ENCODE results near the gene DOCK6.

Gene DOCK6

GRCh38 chr19:11221082-11221598 is 41.2 kb downstream of the DOCK6 start:
- no peak overlapping the region for H3K4me3 ChIP-seq (replicated peaks; ENCODE audit: low read depth, low read length)
- DNase-seq (ENCODE audit: extremely low read depth, low read depth) = no peak
- TF ChIP-seq, protein P1, sequence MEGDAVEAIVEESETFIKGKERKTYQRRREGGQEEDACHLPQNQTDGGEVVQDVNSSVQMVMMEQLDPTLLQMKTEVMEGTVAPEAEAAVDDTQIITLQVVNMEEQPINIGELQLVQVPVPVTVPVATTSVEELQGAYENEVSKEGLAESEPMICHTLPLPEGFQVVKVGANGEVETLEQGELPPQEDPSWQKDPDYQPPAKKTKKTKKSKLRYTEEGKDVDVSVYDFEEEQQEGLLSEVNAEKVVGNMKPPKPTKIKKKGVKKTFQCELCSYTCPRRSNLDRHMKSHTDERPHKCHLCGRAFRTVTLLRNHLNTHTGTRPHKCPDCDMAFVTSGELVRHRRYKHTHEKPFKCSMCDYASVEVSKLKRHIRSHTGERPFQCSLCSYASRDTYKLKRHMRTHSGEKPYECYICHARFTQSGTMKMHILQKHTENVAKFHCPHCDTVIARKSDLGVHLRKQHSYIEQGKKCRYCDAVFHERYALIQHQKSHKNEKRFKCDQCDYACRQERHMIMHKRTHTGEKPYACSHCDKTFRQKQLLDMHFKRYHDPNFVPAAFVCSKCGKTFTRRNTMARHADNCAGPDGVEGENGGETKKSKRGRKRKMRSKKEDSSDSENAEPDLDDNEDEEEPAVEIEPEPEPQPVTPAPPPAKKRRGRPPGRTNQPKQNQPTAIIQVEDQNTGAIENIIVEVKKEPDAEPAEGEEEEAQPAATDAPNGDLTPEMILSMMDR (IDR thresholded peaks at IDR 0.05; ENCODE audit: low read depth, low read length, missing control alignments) = no peak

- TF ChIP-seq, protein P1 (IDR thresholded peaks at IDR 0.05; ENCODE audit: low read depth, low read length, missing control alignments) = no peak
- no peak overlapping the region for H3K4me3 ChIP-seq (replicated peaks; ENCODE audit: low read depth, low read length)
- DNase-seq (ENCODE audit: extremely low read depth, low read depth) = no peak
These were observed 47.9 kb downstream of the DOCK6 start for GRCh38 chr19:11214387-11214786.

- no peak for DNase-seq (ENCODE audit: extremely low read depth, low read depth)
- TF ChIP-seq, protein P1 (IDR thresholded peaks at IDR 0.05; ENCODE audit: low read depth, low read length, missing control alignments) = no peak
- no peak overlapping the region for H3K4me3 ChIP-seq (replicated peaks; ENCODE audit: low read depth, low read length)
These were observed 51.7 kb downstream of the DOCK6 start for GRCh38 chr19:11210656-11210928.

DNA sequence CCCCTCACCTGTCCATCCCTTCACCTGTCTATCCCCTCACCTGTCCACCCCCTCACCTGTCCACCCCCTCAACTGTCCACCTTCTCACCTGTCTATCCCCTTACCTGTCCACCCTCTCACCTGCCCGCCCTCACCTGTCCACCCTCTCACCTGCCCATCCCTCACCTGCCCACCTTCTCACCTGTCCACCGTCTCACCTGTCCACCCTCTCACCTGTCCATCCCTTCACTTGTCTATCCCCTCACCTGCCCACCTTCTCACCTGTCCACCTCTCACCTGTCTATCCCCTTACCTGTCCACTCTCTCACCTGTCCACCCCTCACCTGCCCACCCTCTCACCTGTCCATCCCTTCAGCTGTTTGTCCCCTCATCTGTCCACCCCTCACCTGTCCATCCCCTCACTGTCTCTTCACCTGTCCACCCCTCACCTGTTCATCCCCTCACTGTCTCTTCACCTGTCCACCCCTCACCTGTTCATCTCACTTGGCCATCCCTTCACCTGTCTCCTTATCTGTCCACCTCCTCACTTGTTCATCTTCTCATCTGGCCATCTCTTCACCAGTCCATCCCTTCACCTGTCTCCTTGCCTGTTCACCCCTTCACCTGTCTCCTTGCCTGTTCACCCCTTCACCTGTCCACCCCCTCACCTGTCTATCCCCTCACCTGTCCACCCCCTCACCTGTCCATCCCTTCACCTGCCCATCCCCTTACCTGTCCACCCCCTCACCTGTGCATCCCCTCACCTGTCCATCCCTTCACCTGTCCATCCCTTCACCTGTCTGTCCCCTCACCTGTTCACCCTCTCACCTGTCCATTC is 52.3 kb downstream of the DOCK6 start:
- TF ChIP-seq, protein P1 (IDR thresholded peaks at IDR 0.05; ENCODE audit: low read depth, low read length, missing control alignments) = no peak
- H3K4me3 ChIP-seq (replicated peaks; ENCODE audit: low read depth, low read length) = no peak overlapping the region
- DNase-seq (ENCODE audit: extremely low read depth, low read depth) = no peak

GRCh38 chr19:11208561-11209471 is 53.5 kb downstream of the DOCK6 start:
- no peak for DNase-seq (ENCODE audit: extremely low read depth, low read depth)
- no peak overlapping the region for H3K4me3 ChIP-seq (replicated peaks; ENCODE audit: low read depth, low read length)
- TF ChIP-seq, protein P1 (IDR thresholded peaks at IDR 0.05; ENCODE audit: low read depth, low read length, missing control alignments) = no peak

GRCh38 chr19:11205939-11206570 is 56.3 kb downstream of the DOCK6 start:
- no peak for DNase-seq (ENCODE audit: extremely low read depth, low read depth)
- TF ChIP-seq, protein P1 (IDR thresholded peaks at IDR 0.05; ENCODE audit: low read depth, low read length, missing control alignments) = no peak
- H3K4me3 ChIP-seq (replicated peaks; ENCODE audit: low read depth, low read length) = no peak overlapping the region

Measured in HFF-Myc (cell line).